ENCODE measurements around the gene SEMA5B. TPM values are rescaled to one million over a fixed set of nuclear protein-coding genes. Genes with fewer than 3 reads are reported as not detected.

Gene SEMA5B
- total RNA-seq, 1 experiment from 2014 or later = 1.0 TPM

DNA sequence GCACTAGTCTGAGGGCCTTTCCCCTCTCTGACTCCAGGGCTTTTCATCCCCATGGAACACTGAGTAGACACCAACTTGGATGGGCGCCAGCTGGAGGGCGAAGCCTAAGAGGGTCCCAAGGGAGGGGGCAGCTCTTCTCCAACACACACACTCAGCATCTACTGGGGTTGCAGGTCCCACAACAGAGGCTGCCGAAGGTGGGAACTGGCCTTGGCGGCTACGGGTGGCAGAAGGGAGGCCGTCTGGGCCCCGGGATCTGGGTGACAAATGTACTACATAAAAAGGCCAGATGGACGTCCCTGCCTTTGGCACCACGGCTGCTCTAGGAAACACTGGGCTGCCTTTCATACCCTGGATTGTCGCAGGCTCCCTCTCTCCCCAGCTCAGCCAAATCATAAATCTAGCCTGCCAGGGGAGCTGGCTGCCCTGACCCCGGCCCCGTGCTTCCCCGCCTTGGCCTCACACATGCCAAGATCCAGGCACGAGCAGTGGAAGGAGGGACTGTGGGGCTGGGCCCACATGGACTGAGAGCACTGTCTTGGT lies 31.5 kb downstream of the SEMA5B start:
- ChIA-PET CTCF (no interaction called here), POLR2A (no interaction called here)
- Mint-ChIP-seq H3K27me3 (ENCODE audit: insufficient read depth, unreplicated experiment) (peaks cover 2% of the 10 kb centered on the region), H3K4me1 (ENCODE audit: low read depth, unreplicated experiment) (no peaks in the 10 kb centered on the region), H3K27ac (ENCODE audit: unreplicated experiment) (no peak overlapping the region), H3K9me3 (ENCODE audit: unreplicated experiment) (no peaks in the 10 kb centered on the region), H3K4me3 (ENCODE audit: unreplicated experiment) (no peak overlapping the region), H3K36me3 (ENCODE audit: insufficient read depth, unreplicated experiment) (no peaks in the 10 kb centered on the region)
- no TSS peak for BruUV-seq (replicated peaks)
- no peaks in the 10 kb centered on the region for H3K9me3 ChIP-seq
- no peak for DNase-seq
- H3K36me3 ChIP-seq (ENCODE audit: control insufficient read depth, insufficient read depth, low read length) = no peaks in the 10 kb centered on the region
- no peaks in the 10 kb centered on the region for H3K27me3 ChIP-seq (replicated peaks; ENCODE audit: control insufficient read depth, insufficient read depth, low read length)
- no peak overlapping the region for H3K4me3 ChIP-seq (ENCODE audit: low read depth, low read length)
- intact Hi-C loops (cut with micrococcal nuclease; ENCODE audit: unreplicated experiment) = no loop called here
- H3K4me1 ChIP-seq = no peaks in the 10 kb centered on the region
- TF ChIP-seq, protein P1, sequence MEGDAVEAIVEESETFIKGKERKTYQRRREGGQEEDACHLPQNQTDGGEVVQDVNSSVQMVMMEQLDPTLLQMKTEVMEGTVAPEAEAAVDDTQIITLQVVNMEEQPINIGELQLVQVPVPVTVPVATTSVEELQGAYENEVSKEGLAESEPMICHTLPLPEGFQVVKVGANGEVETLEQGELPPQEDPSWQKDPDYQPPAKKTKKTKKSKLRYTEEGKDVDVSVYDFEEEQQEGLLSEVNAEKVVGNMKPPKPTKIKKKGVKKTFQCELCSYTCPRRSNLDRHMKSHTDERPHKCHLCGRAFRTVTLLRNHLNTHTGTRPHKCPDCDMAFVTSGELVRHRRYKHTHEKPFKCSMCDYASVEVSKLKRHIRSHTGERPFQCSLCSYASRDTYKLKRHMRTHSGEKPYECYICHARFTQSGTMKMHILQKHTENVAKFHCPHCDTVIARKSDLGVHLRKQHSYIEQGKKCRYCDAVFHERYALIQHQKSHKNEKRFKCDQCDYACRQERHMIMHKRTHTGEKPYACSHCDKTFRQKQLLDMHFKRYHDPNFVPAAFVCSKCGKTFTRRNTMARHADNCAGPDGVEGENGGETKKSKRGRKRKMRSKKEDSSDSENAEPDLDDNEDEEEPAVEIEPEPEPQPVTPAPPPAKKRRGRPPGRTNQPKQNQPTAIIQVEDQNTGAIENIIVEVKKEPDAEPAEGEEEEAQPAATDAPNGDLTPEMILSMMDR (IDR thresholded peaks at IDR 0.05; ENCODE audit: insufficient read depth in 1 of 2, low read depth in 1 of 2, low read length in 1 of 2, severe bottlenecking in 1 of 2, unreplicated experiment in 1 of 2) = no peak

DNA sequence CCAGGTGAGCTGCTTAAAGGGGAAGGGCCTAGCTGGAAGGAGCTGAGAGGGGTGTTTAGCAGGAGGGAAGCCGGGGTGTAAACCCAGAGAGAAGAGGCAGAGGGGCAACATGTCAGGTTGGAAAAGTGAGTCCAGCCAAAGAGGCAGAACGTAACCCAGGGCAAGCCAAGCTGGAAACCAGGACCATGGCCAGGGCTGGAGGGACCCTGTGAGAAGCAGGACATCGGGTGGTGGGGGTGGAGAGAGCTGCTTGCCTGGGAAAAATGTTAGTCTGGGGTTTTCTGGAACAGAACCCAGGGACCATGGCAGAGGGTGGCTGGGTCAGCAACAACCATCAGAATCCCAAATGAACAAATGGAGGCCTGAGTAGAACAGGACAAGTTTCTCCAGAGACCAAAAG lies 32.6 kb downstream of the SEMA5B start:
- Mint-ChIP-seq H3K27me3 (ENCODE audit: insufficient read depth, unreplicated experiment) (peaks cover 2% of the 10 kb centered on the region), H3K4me3 (ENCODE audit: unreplicated experiment) (no peak overlapping the region), H3K36me3 (ENCODE audit: insufficient read depth, unreplicated experiment) (no peaks in the 10 kb centered on the region), H3K4me1 (ENCODE audit: low read depth, unreplicated experiment) (no peaks in the 10 kb centered on the region), H3K9me3 (ENCODE audit: unreplicated experiment) (no peaks in the 10 kb centered on the region), H3K27ac (ENCODE audit: unreplicated experiment) (no peak overlapping the region)
- Histone ChIP-seq H3K4me3 (ENCODE audit: low read depth, low read length) (no peak overlapping the region), H3K4me1 (no peaks in the 10 kb centered on the region), H3K36me3 (ENCODE audit: control insufficient read depth, insufficient read depth, low read length) (no peaks in the 10 kb centered on the region), H3K27me3 (replicated peaks; ENCODE audit: control insufficient read depth, insufficient read depth, low read length) (no peaks in the 10 kb centered on the region), H3K9me3 (no peaks in the 10 kb centered on the region)
- CTCF ChIA-PET = no interaction called here
- POLR2A ChIA-PET = no interaction called here
- TF ChIP-seq, protein P1 (IDR thresholded peaks at IDR 0.05; ENCODE audit: insufficient read depth in 1 of 2, low read depth in 1 of 2, low read length in 1 of 2, severe bottlenecking in 1 of 2, unreplicated experiment in 1 of 2) = no peak
- intact Hi-C loops (cut with micrococcal nuclease; ENCODE audit: unreplicated experiment) = no loop called here
- BruUV-seq (replicated peaks) = no TSS peak
- no peak for DNase-seq

DNA sequence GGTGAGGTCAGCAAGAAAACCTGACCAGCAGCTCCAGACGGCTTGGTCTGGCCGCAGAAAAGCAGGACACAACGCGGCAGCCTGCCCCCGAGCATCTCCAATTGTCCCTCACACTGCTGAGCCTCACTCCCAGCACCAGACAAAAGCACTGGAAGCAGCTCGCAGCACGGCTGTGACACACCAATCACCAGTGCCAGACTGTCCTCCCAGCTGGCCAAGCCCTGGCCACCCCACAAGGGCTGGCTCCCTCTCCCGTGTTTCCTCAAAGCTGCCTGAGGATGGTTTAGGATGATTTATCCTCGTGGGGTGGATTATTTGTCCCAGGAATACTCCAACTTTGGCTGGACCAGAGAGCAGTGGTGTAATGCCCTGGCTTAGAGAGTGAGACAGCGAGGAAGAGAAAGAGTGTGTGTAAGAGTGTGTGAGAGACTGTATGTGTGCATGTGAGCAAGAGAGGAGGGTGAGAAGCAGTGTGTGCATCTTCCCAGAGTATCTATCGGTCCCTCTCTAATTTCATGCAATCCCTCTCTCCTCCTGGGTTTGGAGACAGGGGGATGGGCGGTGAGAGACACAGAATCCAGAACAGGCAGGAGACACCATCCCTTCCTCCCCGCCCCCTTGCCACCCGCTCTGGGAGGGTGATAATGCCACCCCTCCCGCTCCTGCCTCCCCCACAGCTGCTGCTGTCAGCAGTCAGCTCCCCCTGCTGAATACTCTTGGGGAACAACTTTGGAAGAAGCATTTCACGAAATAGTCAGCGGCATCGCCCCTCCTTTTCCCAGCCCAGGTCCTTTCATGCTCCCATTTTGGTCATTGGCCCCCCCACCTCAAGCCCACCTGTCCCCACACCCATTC lies 34.2 kb downstream of the SEMA5B start:
- Mint-ChIP-seq H3K9me3 (ENCODE audit: unreplicated experiment) (no peaks in the 10 kb centered on the region), H3K4me1 (ENCODE audit: low read depth, unreplicated experiment) (no peaks in the 10 kb centered on the region), H3K36me3 (ENCODE audit: insufficient read depth, unreplicated experiment) (no peaks in the 10 kb centered on the region), H3K27me3 (ENCODE audit: insufficient read depth, unreplicated experiment) (peaks cover 2% of the 10 kb centered on the region), H3K27ac (ENCODE audit: unreplicated experiment) (no peak overlapping the region), H3K4me3 (ENCODE audit: unreplicated experiment) (no peak overlapping the region)
- Histone ChIP-seq H3K27me3 (replicated peaks; ENCODE audit: control insufficient read depth, insufficient read depth, low read length) (no peaks in the 10 kb centered on the region), H3K4me1 (no peaks in the 10 kb centered on the region), H3K9me3 (no peaks in the 10 kb centered on the region), H3K36me3 (ENCODE audit: control insufficient read depth, insufficient read depth, low read length) (no peaks in the 10 kb centered on the region), H3K4me3 (ENCODE audit: low read depth, low read length) (no peak overlapping the region)
- intact Hi-C loops (cut with micrococcal nuclease; ENCODE audit: unreplicated experiment) = no loop called here
- TF ChIP-seq, protein P1 (IDR thresholded peaks at IDR 0.05; ENCODE audit: insufficient read depth in 1 of 2, low read depth in 1 of 2, low read length in 1 of 2, severe bottlenecking in 1 of 2, unreplicated experiment in 1 of 2) = no peak
- ChIA-PET CTCF (interaction anchor here (0.7 kb wide), 1 partner anchor 22 kb away, joined by 3 read pairs; no protein-coding TSS in a partner anchor), POLR2A (no interaction called here)
- BruUV-seq (replicated peaks) = no TSS peak
- no peak for DNase-seq

Measured in Caco-2 (cell line).